K562 (cell line): ENCODE data around the gene MAP3K7. TPM values are rescaled to one million over a fixed set of nuclear protein-coding genes. Genes with fewer than 3 reads are reported as not detected.

Source experiments
- AFF4 ChIP-seq: sonication (generic); formaldehyde crosslinking; IDR thresholded peaks from 2 replicates; pipeline ENCODE4 v1.8.0; 2023; ENCODE audit warnings: mild to moderate bottlenecking, missing genetic modification reagents
- FUS ChIP-seq: fragments of 200-400 bp; formaldehyde crosslinking; optimal IDR thresholded peaks from 2 replicates; pipeline ENCODE3; 2017; ENCODE audit warnings: low read depth, low read length
- NRF1 ChIP-seq, 2 experiments: fragments of 450-650 bp; IDR thresholded peaks in 1 of 2; conservative IDR thresholded peaks in 1 of 2; 2 replicates each; pipeline ENCODE4 v1.6.1; 2014; ENCODE audit warnings: mild to moderate bottlenecking in 2 of 2
- RHOXF2B ChIP-seq: fragments of 250-450 bp; sonication (Bioruptor Pico); conservative IDR thresholded peaks from 2 replicates; pipeline ENCODE4 v1.5.1; 2021
- SIN3A ChIP-seq, 2 experiments: fragments of 150-350 bp in 1 of 2; IDR thresholded peaks; 2 replicates each; pipeline ENCODE4 v1.6.1; 2011 to 2016; ENCODE audit warnings: borderline replicate concordance in 2 of 2, low read depth in 2 of 2, low read length in 2 of 2, mild to moderate bottlenecking in 2 of 2, moderate library complexity in 2 of 2; ENCODE audit not compliant: control insufficient read depth in 1 of 2
- STAT5A ChIP-seq: IDR thresholded peaks from 2 replicates; pipeline ENCODE4 v1.6.1; 2012; ENCODE audit warnings: low read length, inconsistent platforms, borderline replicate concordance
- TCF7L2 ChIP-seq: fragments of 150-350 bp; IDR thresholded peaks from 2 replicates; pipeline ENCODE4 v1.6.1; 2016; ENCODE audit warnings: low read depth, mild to moderate bottlenecking, low read length, moderate library complexity
- ZBTB40 ChIP-seq, 2 experiments: fragments of 450-650 bp in 1 of 2; sonication (generic) in 1 of 2; formaldehyde crosslinking in 1 of 2; IDR thresholded peaks; 2 replicates each; pipeline versions ENCODE4 v1.7.1 to v1.9.0; 2016 to 2022; ENCODE audit warnings: inconsistent platforms in 1 of 2, mild to moderate bottlenecking in 1 of 2, missing genetic modification reagents in 1 of 2
- polyA plus RNA-seq, 8 experiments: library from polyadenylated mRNA; depleted of rRNA in 4 of 8; stranded (reverse) in 5 of 8; unstranded in 3 of 8; fragments of >200 nt; fragmentation: Nextera tagmentation in 2 of 8; fragmentation: Illumina TruSeq in 1 of 8; extraction: Ambion mirVana in 2 of 8; extraction: Trizol in 1 of 8; gene quantifications; 2 replicates each; pipeline versions ENCODE4 v1.2.1 to v1.2.3, GENCODE V29; 2011 to 2014; ENCODE audit warnings: inconsistent platforms in 1 of 8, missing spikeins in 1 of 8
- total RNA-seq, 7 experiments: library from RNA; depleted of rRNA in 6 of 7; stranded (reverse); fragments of >200 nt in 6 of 7; fragmentation: Illumina TruSeq in 2 of 7; extraction: Trizol in 2 of 7; gene quantifications; 2 replicates each; pipeline versions ENCODE4 v1.2.1 to v1.2.3, GENCODE V29; 2011 to 2021; ENCODE audit warnings: low replicate concordance in 1 of 7
- TF ChIP-seq, protein P1 (sequence below): fragments of 450-650 bp; IDR thresholded peaks from 2 replicates; pipeline ENCODE4 v1.6.1; 2018; ENCODE audit warnings: mild to moderate bottlenecking, low read depth; ENCODE audit not compliant: partially characterized antibody
- TF ChIP-seq, protein P2 (sequence below): fragments of 250-450 bp; sonication (Bioruptor Pico); IDR thresholded peaks from 2 replicates; pipeline ENCODE4 v1.5.0; 2022; ENCODE audit warnings: mild to moderate bottlenecking

The MAP3K7 gene
- total and polyA plus RNA-seq, 9 of the 15 experiments (the other 6 are each of a cell fraction or from before 2014, with no cell fraction given) = 13.4 to 60.9 (median 34.8) TPM

DNA sequence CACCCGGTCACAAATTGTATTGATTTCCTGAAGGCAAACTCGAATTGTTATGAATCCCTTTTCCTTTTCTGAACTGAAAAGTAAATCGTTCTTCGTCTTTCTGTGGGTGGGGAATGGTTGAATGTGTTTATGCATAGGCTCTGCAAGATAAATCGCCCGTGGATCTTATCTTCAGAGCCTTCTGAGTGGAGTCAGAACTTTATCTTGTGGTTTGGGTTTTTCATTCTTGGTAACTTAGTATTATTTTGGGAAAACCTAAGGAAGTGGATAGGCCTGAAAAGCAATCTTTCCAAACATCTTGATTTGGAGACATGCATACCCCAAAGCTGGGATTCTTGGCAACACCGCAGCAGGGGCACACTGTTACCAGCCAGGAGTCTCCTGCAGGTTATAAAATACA, 122.4 kb downstream of the MAP3K7 start (continued):
- TF ChIP-seq NRF1 (conservative IDR thresholded peaks at IDR 0.05 in 1 of 2, IDR thresholded peaks at IDR 0.05 in 1 of 2) (no peak), ZBTB40 (IDR thresholded peaks at IDR 0.05) (no peak), ZBTB40 (CRISPR knock-in tag; IDR thresholded peaks at IDR 0.05) (no peak), RHOXF2B (CRISPR knock-in tag) (no peak), SIN3A (IDR thresholded peaks at IDR 0.05; ENCODE audit: borderline replicate concordance in 2 of 2, control insufficient read depth in 1 of 2, low read depth in 2 of 2, low read length in 2 of 2) (no peak), FUS (no peak), TCF7L2 (no peak), STAT5A (peak; percentile 57; the same call in 1 of the 2 replicates), AFF4 (CRISPR knock-in tag) (no peak)
- TF ChIP-seq, protein P1, sequence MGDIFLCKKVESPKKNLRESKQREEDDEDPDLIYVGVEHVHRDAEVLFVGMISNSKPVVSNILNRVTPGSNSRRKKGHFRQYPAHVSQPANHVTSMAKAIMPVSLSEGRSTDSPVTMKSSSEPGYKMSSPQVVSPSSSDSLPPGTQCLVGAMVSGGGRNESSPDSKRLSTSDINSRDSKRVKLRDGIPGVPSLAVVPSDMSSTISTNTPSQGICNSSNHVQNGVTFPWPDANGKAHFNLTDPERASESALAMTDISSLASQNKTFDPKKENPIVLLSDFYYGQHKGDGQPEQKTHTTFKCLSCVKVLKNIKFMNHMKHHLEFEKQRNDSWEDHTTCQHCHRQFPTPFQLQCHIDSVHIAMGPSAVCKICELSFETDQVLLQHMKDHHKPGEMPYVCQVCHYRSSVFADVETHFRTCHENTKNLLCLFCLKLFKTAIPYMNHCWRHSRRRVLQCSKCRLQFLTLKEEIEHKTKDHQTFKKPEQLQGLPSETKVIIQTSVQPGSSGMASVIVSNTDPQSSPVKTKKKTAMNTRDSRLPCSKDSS = no peak
- TF ChIP-seq, protein P2, sequence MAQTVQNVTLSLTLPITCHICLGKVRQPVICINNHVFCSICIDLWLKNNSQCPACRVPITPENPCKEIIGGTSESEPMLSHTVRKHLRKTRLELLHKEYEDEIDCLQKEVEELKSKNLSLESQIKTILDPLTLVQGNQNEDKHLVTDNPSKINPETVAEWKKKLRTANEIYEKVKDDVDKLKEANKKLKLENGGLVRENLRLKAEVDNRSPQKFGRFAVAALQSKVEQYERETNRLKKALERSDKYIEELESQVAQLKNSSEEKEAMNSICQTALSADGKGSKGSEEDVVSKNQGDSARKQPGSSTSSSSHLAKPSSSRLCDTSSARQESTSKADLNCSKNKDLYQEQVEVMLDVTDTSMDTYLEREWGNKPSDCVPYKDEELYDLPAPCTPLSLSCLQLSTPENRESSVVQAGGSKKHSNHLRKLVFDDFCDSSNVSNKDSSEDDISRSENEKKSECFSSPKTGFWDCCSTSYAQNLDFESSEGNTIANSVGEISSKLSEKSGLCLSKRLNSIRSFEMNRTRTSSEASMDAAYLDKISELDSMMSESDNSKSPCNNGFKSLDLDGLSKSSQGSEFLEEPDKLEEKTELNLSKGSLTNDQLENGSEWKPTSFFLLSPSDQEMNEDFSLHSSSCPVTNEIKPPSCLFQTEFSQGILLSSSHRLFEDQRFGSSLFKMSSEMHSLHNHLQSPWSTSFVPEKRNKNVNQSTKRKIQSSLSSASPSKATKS (CRISPR knock-in tag) = no peak
